HuH-7.5 (cell line): ENCODE measurements around the gene SLC22A6.
"Not testable (repeated sequence)": the region's sequence is repeated elsewhere in the genome, so short reads cannot be mapped to it uniquely, and the experiment has no call there.

Experiments used
- DNase-seq: peaks from one replicate; pipeline ENCODE4 v3.0.0; 2011; ENCODE audit warnings: low spot score

SLC22A6 gene

DNA sequence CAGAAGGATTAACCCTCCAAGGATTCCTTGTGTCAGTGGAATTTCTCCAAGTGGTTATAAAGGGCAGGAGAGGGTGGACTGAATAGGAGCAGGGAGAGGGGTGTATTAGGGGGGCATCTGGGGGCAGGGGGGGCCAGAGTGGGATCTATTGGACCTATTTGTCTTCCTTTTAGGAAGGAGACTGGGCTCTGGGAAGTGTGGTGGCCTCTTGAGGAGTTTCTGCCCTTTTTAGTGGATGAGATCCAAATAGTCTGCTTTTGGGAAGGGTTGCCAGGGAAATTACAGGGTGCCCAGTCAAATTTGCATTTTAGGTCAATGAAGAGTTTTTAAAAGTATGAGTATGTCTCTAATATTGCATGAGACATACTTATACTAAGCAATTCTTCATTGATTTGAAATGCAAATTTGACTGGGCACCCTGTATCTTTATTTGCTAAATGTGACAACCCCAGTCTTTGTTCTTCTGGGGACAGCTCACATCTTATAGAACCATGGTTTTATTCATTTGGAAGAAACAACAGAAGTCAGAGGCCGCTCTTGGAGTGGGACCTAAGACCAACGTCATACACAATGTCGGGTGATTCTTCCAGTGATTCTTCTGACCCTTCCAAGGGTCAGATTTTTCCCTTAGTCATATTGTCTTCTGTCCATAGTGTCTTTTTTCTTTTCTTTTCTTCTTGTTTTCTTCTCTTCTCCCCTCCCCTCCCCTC lies 429 bp upstream of the SLC22A6 start:
- no peak for DNase-seq

DNA sequence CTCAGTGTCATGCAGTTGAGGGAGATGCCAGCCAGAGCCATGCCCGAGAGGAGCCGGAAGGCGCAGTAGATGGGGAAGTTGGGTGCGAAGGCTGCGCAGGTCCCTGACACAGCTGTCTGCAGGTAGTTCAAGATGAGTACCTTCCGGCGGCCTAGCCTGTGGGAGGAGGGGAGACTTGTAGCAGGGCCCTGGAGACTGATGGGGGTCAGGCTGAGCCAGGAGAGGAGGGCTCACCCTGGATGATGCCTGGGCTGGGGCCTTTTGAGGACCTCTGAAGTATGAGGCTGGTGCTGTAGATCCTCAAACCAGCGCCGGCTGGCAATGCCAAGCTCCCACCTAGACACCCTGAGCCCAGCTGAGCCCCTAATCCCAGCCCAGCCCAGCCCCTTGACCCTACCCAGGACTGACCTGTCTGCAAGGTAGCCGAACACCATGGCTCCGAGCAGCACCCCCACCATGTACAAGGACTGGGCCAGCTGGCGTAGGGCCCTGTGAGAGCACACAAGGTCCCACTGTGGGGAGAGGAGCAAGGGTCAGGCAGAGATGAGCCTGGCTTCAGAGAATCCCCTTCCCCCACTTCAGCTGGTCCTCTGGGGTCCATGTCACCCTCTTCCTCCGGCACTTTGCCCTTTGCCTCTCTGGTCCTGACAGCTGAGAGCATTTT lies 1.1 kb downstream of the SLC22A6 start:
- DNase-seq: no peak

GRCh38 chr11:62981743-62982142 lies 3.0 kb downstream of the SLC22A6 start:
- no peak for DNase-seq

GRCh38 chr11:62980133-62980760 lies 4.5 kb downstream of the SLC22A6 start:
- DNase-seq: no peak

DNA sequence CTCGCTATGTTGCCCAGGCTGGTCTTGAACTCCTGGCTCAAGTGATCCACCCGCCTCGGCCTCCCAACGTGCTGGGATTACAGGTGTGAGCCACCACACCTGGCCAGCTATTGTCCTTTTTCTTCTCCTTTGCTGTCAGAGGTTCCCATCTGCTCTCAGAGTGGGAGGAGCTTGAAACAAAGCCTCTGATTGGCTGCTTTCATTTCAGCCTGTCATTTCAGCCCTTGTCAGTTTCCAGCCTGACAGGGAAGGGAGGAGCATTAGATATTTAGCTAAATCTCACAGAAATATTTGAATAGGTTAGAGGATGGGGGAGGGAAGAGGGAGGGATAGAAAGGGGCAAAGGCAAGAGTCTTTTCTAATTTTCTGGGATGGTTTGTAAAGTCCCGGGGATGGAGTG lies 8.7 kb downstream of the SLC22A6 start:
- DNase-seq: no peak

DNA sequence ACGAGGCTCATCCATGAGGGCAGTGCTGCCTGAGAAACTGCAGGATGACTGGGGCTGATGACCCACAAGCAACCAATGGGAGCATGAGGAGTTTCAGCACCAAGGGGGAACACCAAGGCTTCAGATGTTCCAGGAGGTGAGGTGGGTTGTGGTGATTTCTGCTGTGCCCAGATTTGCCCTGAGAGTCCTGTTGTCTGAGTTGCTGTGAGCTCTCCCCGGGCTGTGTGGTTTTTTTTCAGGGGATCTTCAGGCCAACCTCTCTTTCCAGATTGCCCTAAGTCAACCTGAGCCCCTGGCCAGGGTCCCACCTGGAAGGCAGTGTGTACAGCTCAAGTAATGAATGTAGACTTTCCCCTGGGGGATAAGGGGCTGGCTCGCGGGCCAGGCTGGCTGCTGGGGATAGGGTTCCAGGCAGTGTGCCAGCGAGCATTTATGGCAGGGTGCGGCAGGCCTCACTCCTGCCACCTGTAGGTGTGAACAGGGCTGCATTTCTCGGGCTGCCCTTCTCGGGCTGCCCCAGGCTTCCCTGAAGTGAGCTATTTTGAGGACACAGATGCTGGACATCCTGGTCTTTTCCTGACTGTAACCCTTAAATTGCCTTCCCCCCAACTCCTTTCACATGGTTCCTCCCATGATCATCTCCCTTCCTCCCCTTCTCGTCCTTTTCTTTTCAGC lies 9.8 kb downstream of the SLC22A6 start:
- peak; percentile 84 for DNase-seq

- DNase-seq: no peak
These were observed 19.2 kb downstream of the SLC22A6 start for GRCh38 chr11:62965574-62965973.

GRCh38 chr11:62962391-62962790 lies 22.4 kb downstream of the SLC22A6 start:
- no peak for DNase-seq

DNA sequence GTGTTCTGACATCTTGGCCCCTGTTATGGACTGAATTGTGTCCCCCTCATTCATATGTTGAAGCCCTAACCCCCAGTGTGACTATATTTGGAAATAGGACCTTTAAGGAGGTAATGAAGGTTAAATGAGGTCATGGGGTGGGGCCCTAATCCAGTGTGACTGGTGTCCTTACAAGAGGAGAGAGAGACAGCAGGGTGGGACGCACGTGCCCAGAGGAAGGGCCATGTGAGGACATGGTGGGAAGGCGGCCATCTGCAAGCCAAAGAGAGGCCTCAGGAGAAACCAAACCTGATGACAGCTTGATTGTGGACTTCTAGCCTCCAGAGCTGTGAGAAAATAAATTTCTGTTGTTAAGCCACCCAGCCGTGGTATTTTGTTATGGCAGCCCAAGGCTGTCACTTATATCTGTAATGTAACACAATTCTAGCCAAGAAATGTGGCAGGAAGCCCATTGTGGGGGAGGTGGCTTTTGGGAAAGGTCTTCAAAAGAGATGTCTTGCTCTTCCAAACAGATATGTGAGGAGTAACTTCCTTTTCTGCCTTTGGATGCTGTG lies 23.7 kb downstream of the SLC22A6 start:
- DNase-seq: no peak

- DNase-seq: no peak
These were observed 25.3 kb downstream of the SLC22A6 start for GRCh38 chr11:62959422-62959980.

DNA sequence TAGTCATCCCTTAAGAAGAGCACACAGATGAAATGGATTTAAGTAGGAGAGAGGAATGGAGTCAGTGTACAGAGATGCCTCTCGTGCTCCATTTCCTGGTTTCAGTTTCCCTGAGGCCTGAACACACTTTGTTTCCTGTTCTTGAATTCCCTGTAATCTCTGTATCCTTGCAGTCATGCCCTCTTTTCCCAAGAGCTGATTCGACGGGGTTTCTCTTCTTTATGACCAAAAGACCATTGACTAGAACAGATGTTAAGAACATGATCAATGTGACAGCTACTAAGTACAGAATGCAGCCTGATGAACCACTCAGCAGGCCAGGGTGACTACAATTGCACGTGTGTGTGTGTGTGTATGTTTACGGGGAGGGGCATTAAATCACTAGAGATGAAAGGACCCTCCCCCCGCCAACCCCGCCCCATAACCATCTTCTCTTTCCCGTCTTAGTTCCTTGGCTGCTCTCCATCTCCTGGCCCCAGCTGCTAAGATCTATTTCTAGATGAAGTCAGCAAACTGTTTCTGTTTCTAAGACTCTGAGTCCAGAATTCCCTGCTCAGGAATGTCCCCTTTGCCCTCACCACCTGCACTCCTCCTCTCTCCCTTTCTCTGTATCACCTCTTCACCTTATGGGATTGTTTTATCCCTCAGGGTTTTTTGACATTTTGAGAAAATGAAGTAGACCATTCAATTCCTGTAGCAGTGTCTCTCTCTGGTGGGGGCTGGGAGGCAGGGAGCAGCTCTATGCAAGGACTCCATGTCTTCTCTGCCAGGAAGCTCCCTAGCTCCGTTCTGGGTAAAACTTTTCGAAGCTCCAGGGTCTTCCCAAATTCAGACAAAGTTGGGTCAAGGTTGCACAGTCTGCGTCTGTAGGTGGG lies 26.0 kb downstream of the SLC22A6 start:
- DNase-seq: no peak

DNA sequence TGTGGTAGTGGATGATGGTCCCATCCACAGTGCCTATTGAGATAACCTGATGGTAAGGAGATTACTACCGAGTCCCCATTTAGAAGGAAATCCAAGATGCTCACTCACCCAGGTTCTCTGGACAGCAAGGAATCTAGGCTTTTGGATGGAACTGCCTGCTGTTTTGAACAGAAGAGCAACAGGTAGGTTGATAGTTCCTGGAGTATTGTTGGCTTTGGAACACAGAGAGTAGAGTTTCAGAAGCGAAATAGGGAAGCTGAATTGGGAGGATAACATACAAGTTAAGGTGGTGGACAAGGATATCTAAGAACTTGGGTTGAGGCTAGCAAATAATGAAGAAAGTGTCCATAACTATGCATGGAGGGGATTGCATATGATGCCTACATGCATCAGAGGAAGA lies 27.6 kb downstream of the SLC22A6 start:
- DNase-seq: no peak

DNA sequence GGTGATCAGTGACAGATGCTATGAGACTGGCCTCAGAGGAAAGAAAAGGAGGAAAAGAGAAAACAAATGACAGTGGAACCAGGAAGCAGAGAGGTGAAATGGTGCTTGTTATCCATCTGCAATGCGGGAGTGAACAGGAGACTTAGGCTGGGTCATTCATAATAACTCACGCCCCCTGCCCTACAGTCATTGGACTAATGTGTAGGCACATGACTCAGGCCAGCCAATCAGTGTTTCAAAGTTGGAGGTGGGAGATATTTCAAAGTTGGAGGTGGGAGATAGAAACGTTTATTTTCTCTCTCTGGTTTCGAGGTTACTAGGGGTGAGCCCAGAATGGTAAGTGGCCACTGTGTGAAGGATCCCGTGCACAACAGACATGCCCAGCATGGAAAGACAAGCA lies 30.3 kb downstream of the SLC22A6 start:
- no peak for DNase-seq

GRCh38 chr11:62953811-62954210 lies 31.0 kb downstream of the SLC22A6 start:
- DNase-seq: no peak

GRCh38 chr11:62948765-62949320 lies 35.9 kb downstream of the SLC22A6 start:
- DNase-seq: no peak

DNA sequence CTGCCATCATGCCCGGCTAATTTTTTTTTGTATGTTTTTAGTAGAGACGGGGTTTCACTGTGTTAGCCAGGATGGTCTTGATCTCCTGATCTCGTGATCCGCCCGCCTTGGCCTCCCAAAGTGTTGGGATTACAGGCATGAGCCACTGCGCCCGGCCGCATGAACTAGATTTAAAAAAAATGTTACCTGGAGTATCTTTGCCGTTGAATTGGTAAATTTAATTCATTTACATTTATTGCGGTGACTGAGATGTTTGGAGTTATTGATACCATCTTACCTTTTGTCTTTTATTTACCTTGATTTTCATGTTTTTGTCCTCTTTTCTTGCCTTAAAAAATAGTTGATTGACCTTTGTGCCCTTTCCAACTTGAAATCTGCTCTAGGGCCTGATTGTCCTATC lies 39.2 kb downstream of the SLC22A6 start:
- not testable (repeated sequence) for DNase-seq

DNA sequence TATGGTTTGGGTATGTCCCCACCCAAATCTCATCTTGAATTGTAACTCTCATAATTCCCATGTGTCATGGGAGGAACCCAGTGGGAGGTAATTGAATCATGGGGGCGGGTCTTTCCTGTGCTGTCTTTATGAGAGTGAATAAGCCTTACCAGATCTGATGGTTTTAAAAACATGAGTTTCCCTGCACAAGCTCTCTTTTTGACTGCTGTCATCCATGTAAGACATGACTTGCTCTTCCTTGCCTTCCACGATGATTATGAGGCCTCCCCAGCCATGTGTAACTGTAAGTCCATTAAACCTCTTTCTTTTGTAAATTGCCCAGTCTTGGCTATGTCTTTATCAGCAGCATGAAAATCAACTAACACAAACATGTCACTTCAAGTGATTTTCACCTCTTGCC lies 47.2 kb downstream of the SLC22A6 start:
- not testable (repeated sequence) for DNase-seq

- DNase-seq: no peak
These were observed 50.3 kb downstream of the SLC22A6 start for GRCh38 chr11:62934496-62934785.

DNA sequence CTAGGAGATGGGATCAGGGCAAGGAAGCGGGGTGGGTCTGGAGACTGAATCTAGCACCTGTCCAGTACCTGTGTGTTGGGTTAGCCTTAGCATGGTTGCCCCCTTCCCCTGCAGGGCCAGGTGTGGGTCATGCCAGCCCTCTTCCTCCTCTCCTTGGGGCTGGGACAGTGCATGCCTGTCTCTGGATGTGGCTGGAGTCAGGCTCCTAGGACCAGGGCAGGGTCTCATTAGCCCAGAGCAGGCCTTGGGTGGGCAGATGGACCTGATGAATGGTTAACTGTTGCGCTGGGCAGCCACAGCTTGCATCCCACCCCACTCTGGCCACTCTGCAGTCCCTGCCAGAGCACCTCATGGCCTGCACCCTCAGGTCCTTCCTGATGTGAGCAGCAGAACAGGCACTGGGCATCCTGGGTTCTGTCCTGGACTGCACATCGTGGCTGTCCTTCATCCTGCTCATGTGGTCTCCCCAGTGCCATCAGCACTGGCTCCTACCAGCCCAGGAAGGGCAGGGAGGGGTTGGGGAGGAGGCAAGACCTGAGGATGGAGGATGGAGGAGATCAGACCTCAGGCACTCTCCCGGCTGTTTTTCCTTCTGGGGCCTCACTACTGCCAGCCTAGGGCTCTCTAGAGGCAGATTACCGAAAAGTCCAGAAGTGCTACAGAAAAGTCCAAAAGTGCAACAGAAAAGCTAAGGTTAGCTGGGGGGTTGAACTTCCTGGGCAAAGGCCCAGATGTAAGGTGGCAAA lies 50.8 kb downstream of the SLC22A6 start:
- DNase-seq: no peak

DNA sequence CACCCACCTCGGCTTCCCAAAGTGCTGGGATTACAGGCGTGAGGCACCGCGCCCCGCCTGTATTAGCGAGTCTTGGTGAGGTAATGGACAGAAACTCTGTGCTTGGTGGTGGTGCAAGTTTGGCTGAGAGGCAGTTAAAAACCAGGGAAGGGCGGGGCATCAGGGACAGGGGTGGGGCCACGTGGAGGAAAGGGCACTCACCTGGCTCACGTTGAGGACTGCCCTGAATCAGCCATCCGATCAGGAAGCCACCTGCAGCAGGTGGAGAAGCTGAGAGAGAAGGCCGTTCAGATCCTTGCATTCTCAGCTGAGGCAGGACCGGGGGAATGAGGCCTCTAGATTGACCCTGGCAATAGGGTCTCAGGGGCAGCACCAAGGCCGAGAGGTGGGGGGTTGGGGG lies 51.5 kb downstream of the SLC22A6 start:
- no peak for DNase-seq
